Left hindlimb (tissue), 1 donor: Measurements from ENCODE around the gene DISP1.
"Not testable (repeated sequence)": the region's sequence is repeated elsewhere in the genome, so short reads cannot be mapped to it uniquely, and the experiment has no call there.

Experiments
- DNase-seq: peaks from one replicate; pipeline ENCODE4 v3.0.0-alpha.2; 2018

The DISP1 gene

GRCh38 chr1:222794656-222795474 lies 20.0 kb upstream of the DISP1 start:
- DNase-seq = no peak

GRCh38 chr1:222798116-222798515 lies 16.7 kb upstream of the DISP1 start:
- DNase-seq = no peak

- no peak for DNase-seq
Measured at GRCh38 chr1:222798975-222799374, 15.9 kb upstream of the DISP1 start.

- no peak for DNase-seq
Measured at GRCh38 chr1:222801067-222801466, 13.8 kb upstream of the DISP1 start.

- DNase-seq = no peak
Measured at GRCh38 chr1:222811671-222812070, 3.2 kb upstream of the DISP1 start.

DNA sequence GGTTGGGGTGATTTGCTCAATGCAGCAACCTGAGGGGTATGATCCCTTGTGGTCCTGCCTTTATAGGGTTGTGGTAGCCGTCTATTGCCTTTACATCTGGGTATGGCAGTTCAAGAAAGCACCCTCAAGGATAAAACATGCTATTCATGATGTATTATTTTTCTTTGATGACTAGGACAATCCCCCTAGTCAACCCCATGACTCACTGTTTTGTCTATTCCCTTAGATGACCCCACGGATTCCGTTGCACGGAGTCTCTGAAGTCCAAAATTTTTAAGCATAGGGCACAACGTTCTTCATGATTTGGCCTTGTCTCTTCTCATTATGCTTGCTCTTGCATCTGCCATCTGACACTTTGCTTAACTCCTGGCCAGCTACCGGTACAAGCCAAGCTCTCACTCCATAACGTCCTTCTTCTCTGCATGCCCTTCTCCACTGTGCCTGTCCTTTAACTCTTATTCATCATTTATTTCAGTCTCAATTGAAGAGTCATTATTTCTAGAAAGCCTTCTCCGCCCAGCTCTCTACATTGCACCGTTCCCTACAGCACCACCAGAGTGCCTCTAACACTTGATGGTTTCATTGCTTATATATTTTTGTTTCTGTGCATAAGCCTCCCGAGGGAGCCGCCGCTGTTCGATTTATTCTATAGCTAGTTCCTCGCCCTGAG lies 838 bp upstream of the DISP1 start:
- DNase-seq = peak; percentile 50

DNA sequence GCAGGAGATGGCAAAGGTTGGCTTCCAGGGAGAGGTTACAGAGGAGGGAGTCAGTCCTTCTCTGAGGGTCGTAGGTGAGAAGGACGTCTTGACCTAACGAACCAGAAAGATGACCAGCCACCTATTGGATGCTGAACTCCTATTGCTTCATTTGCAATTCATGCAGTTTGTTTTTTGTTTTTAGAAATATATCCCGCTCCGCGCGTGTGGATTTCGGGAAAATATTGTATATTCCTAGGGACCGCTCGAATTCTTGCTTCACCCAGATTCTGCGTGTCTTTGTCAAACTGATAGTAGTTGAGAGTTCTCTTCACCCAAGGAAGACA lies 564 bp downstream of the DISP1 start:
- DNase-seq = no peak

- no peak for DNase-seq
Measured at GRCh38 chr1:222817529-222817928, 2.7 kb downstream of the DISP1 start.

DNA sequence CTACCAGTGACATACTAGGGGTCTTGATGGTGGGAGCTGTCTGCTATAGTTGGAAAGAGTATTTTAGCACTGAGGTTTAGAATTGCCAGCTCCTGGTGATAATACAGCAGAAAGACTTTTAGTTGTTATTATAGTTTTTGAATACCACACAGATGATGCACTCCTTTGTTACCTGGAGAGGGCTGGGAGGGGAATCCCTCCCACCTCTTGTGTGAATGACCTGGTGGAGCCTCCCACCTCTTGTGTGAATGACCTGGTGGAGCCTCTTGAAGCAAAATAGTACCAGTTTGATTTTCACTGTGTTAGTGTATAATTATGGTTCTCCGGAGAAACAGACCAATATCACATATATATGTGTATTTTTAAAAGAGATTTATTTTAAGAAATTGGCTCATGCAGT lies 3.3 kb downstream of the DISP1 start:
- no peak for DNase-seq

DNA sequence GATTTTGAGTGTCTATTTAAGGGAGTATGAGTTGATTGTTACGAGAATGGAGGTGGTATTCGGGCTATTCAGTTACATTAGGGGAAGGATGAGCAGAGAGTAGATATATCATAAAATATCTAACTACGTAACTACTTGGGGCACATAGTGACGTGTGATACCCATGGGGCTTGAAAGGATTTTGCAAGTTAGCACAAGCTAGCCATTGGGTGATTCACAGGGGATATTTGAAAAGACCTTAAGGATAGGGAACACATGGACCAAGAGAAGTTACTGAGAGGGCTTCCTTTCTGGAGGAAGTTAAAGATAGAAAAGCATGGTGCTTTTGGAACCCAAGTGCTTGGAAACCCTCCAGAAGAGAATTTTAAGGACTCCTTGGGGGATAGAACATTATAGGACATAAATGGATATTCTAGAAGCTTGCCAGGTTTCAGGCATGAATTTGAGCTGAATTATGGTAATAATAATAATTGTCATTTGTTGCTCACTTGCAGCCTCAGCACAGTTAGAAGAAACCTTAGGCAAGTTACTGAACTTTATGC lies 5.4 kb downstream of the DISP1 start:
- no peak for DNase-seq

DNA sequence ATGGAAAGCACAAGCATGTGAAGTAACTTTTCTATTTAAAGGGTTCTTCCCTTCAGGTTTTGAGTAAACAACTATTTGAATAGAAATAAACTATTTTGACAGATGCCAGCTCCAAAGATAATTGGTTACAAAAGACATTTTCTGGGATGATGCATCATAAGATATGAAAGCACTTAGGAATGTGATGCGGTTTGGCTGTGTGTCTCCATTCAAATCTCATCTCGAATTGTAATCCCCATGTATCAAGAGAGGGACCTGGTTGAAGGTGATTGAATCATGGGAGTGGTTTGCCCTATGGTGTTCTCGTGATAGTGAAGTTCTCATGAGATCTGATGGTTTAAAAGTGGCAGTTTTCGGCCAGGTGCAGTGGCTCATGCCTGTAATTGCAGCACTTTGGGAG lies 6.4 kb downstream of the DISP1 start:
- DNase-seq = no peak

GRCh38 chr1:222823695-222824094 lies 8.9 kb downstream of the DISP1 start:
- DNase-seq = no peak

DNA sequence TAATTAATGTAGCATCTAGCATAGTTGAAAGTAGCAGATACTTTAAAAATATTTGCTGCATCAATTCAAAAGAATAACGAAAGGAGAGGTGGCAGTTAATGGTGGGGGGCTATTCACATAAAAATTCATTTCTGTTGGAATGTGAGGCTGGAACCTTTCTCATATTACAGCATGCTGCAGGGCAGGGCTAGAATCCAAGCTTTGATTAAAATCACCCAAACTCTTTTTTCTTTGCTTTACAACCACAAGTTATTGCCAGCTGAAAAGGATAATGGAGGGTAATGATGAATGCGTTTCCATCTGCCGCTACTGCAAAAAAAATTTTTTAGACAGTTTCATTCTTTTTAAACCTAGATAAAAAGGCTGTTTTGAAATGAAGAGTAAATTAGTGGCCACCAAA lies 9.8 kb downstream of the DISP1 start:
- no peak for DNase-seq

DNA sequence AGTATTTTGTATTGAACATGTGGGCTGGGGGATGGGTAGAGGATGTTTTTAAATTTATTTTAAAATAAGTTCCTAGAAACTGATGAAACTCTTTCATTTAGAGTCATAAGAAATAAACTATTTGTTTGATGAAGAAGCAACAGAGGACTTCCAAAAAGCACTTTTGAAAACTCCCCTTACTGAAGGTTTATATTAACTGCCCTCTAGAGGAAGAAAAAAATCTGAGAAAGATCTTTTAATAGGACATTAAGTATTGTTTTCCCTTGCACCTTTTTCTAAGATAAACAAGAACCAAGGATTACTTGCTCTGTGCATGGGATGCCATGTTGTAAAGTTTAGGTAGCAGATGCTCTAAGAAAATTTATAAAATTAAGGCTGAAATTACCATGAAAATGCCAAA lies 14.1 kb downstream of the DISP1 start:
- no peak for DNase-seq

GRCh38 chr1:222829868-222830267 lies 15.0 kb downstream of the DISP1 start:
- DNase-seq = no peak

- DNase-seq = no peak
Measured at GRCh38 chr1:222833356-222833876, 18.6 kb downstream of the DISP1 start.

GRCh38 chr1:222843469-222844410 lies 28.9 kb downstream of the DISP1 start:
- DNase-seq = no peak

DNA sequence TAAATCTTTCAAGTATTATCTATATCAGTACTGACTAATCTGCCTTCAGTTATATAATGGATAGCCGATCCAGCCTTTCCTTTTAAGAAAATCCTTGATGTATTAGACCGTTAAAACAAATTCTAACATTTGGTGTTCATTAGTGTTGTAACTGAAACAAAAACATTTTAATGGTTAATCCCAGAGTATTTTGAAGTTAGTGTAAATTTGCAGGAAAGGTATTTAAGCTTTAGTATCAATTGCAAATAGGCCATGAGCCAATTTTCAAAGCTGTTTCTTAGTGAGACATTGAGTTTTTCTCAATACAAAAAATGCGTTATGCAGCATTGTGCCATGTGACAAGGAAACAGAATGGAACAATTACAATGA lies 29.6 kb downstream of the DISP1 start:
- no peak for DNase-seq

DNA sequence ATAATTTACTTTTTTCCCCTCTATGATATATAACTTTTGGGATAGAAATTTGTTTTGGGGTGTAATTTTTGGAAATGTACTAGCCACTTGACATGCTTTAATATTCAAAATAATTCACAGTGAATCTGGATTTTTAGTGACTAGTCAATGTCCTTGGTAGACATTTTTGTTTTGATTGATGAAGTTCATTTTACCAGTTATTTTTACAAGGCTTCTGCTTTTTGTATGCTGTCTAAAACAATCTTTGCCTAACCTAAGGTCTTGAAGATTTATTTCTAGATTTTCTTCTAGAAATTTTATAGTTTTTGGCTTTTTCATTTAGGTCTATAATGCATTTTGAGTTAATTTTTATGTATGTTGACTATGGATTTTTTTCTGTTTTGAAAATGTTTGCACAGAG lies 30.9 kb downstream of the DISP1 start:
- no peak for DNase-seq

GRCh38 chr1:222850550-222850949 lies 35.7 kb downstream of the DISP1 start:
- not testable (repeated sequence) for DNase-seq

DNA sequence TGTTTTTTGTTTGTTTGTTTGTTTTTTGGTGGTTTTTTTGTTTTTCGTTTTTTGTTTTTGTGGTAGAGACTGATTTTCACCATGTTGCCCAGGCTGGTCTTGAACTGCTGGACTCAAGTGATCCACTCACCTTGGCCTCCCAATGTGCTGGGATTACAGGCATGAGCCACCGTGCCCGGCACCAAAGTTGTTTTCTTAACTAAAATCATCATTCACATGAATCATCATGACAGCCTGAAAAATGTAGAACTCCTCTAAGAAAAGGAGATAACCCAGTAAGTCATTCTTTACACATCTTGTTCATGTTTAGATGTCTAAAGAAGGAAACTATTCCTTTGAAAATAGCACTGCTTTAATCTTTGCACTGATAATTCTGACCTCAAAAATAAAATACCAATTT lies 37.5 kb downstream of the DISP1 start:
- no peak for DNase-seq

DNA sequence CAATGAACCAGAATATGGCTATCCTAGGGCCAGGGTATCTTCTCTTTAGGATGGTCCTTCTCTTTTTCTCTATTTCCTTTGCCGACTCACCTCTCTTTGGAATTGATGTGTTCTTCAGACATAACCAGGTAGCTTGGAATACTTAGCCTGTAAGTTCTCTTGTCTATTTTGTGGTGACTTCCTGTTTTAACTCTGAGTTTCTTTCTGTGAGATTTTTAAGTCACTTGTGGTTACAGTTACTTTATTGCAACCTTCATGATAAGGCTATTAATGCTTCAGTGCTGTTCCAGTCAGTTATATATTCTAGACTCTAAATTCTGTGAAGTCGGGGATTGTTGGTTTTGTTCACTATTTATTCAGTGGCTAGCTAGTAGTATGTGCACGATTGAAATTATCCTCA lies 46.2 kb downstream of the DISP1 start:
- no peak for DNase-seq
